OCI-LY7 (cell line): ENCODE results near the gene C1orf174.

Experiments
- CTCF ChIP-seq: fragments of 200-600 bp; sonication (generic); conservative IDR thresholded peaks from 2 replicates; pipeline ENCODE4 v1.5.1; 2014; ENCODE audit warnings: mild to moderate bottlenecking, antibody characterized with exemption, low read length, moderate library complexity, mixed read lengths
- EZH2phosphoT487 ChIP-seq: fragments of 200-600 bp; sonication (generic); IDR thresholded peaks from 2 replicates; pipeline ENCODE4 v1.6.1; 2018; ENCODE audit warnings: low read depth, borderline replicate concordance, mild to moderate bottlenecking, mixed run types, antibody characterized with exemption, low read length, moderate library complexity, mixed read lengths

- TF ChIP-seq CTCF, result no peak
- no peak for TF ChIP-seq EZH2phosphoT487
Measured at GRCh38 chr1:3932156-3932919, 32.3 kb upstream of the C1orf174 start.
